Keratinocyte (primary cell): Measurements from ENCODE around the gene ACTL10. TPM values are rescaled to one million over a fixed set of nuclear protein-coding genes. Genes with fewer than 3 reads are reported as not detected.

Source experiments
- DNase-seq: peaks from one replicate; pipeline ENCODE4 v3.0.0-alpha.2; 2011; ENCODE audit warnings: low read depth, missing footprints, low spot score
- FAIRE-seq: peaks from 2 replicates; lab custom pipeline; 2011; peaks lifted over from hg19 to GRCh38; lab: Jason Lieb, UNC
- H2AFZ ChIP-seq: 2 replicates; pipeline ENCODE4 v1.6.0; 2012; ENCODE audit warnings: low read length, control low read depth, inconsistent platforms; ENCODE audit not compliant: control insufficient read depth
- H3K27ac ChIP-seq: 2 replicates; pipeline ENCODE4 v1.5.1; 2011; ENCODE audit warnings: low read length; ENCODE audit not compliant: control insufficient read depth, insufficient read depth
- H3K27me3 ChIP-seq: 3 replicates; pipeline ENCODE4 v1.6.0; 2011; ENCODE audit warnings: low read length; ENCODE audit not compliant: control insufficient read depth, insufficient read depth; ENCODE audit errors: extremely low read depth
- H3K36me3 ChIP-seq, 2 experiments: 2 replicates in 1 of 2; 3 replicates in 1 of 2; pipeline ENCODE4 v1.5.1; 2011; ENCODE audit warnings: low read length in 2 of 2, mild to moderate bottlenecking in 1 of 2; ENCODE audit not compliant: control insufficient read depth in 2 of 2, insufficient read depth in 2 of 2; ENCODE audit errors: extremely low read depth in 1 of 2
- H3K4me1 ChIP-seq: 3 replicates; pipeline ENCODE4 v1.5.1; 2011; ENCODE audit warnings: low read length; ENCODE audit not compliant: control insufficient read depth, insufficient read depth; ENCODE audit errors: extremely low read depth
- H3K4me2 ChIP-seq: 3 replicates; pipeline ENCODE4 v1.6.0; 2011; ENCODE audit warnings: low read depth, low read length; ENCODE audit not compliant: control insufficient read depth, insufficient read depth; ENCODE audit errors: extremely low read depth
- H3K4me3 ChIP-seq, 3 experiments: fragments of 200-600 bp in 1 of 3; sonication (generic) in 1 of 3; 2 replicates in 2 of 3; 3 replicates in 1 of 3; pipeline ENCODE4 v1.5.1; 2011 to 2016; ENCODE audit warnings: low read length in 3 of 3, mild to moderate bottlenecking in 3 of 3, control low read depth in 2 of 3, inconsistent platforms in 1 of 3, low read depth in 1 of 3, mixed read lengths in 1 of 3, mixed run types in 1 of 3, moderate library complexity in 1 of 3; ENCODE audit not compliant: control insufficient read depth in 2 of 3, insufficient read depth in 2 of 3; ENCODE audit errors: extremely low read depth in 1 of 3
- H3K79me2 ChIP-seq: 2 replicates; pipeline ENCODE4 v1.6.0; 2012; ENCODE audit warnings: low read length; ENCODE audit not compliant: control insufficient read depth, insufficient read depth
- H3K9ac ChIP-seq: 3 replicates; pipeline ENCODE4 v1.6.0; 2011; ENCODE audit warnings: low read length; ENCODE audit not compliant: control insufficient read depth, insufficient read depth; ENCODE audit errors: extremely low read depth
- H3K9me1 ChIP-seq: 3 replicates; pipeline ENCODE4 v1.6.0; 2011; ENCODE audit warnings: low read length; ENCODE audit not compliant: control insufficient read depth, insufficient read depth; ENCODE audit errors: extremely low read depth
- H3K9me3 ChIP-seq: 2 replicates; pipeline ENCODE4 v1.5.1; 2012; ENCODE audit warnings: low read depth, low read length; ENCODE audit not compliant: control insufficient read depth
- H4K20me1 ChIP-seq: 3 replicates; pipeline ENCODE4 v1.6.0; 2011; ENCODE audit warnings: low read length; ENCODE audit not compliant: control insufficient read depth, insufficient read depth; ENCODE audit errors: extremely low read depth
- CTCF ChIP-seq, 3 experiments: IDR thresholded peaks in 1 of 3; conservative IDR thresholded peaks in 1 of 3; optimal IDR thresholded peaks in 1 of 3; 2 replicates in 2 of 3; 3 replicates in 1 of 3; pipeline versions ENCODE3 to v1.5.1; 2011; ENCODE audit warnings: low read length in 3 of 3, mild to moderate bottlenecking in 3 of 3, moderate library complexity in 2 of 3, control low read depth in 1 of 3, inconsistent platforms in 1 of 3; ENCODE audit not compliant: insufficient read depth in 2 of 3; ENCODE audit errors: extremely low read depth in 1 of 3
- EZH2 ChIP-seq: IDR thresholded peaks from one replicate; pipeline ENCODE4 v1.6.1; 2012; ENCODE audit warnings: inconsistent platforms, mild to moderate bottlenecking, low read length, moderate library complexity
- dilution Hi-C: fragments of 300-500 bp; cut with MboI; formaldehyde crosslinking; loops from one replicate; pipeline ENCODE4 v1.7.0; 2020; ENCODE audit warnings: low sequenced_read_pairs; ENCODE audit not compliant: extremely low pct_ligation_motif_present
- polyA plus RNA-seq, 5 experiments: library from polyadenylated mRNA; depleted of rRNA in 3 of 5; stranded (reverse) in 3 of 5; stranded (forward) in 1 of 5; unstranded in 1 of 5; fragments of >200 nt; gene quantifications; 1 replicate in 1 of 5; 2 replicates in 3 of 5; 3 replicates in 1 of 5; pipeline versions ENCODE4 v1.2.1 to v1.2.3, GENCODE V29; 2011 to 2012; ENCODE audit warnings: missing spikeins in 2 of 5, low read depth in 1 of 5, low replicate concordance in 1 of 5

ACTL10 gene
- polyA plus RNA-seq, 1 donor (not counting 4 experiments of a cell fraction or from before 2014, with no cell fraction given) = 0.28 TPM

GRCh38 chr20:33622705-33623365 lies 43.9 kb upstream of the ACTL10 start:
- dilution Hi-C loops = no loop called here
- no peak for DNase-seq
- Histone ChIP-seq H3K27me3 (no peaks in the 10 kb centered on the region), H3K9me1 (no peaks in the 10 kb centered on the region), H3K27ac (no peak overlapping the region), H4K20me1 (no peaks in the 10 kb centered on the region), H3K4me2 (no peak overlapping the region), H2AFZ (no peak overlapping the region), H3K79me2 (no peaks in the 10 kb centered on the region), H3K4me1 (no peaks in the 10 kb centered on the region), H3K9me3 (no peaks in the 10 kb centered on the region), H3K9ac (no peak overlapping the region), H3K4me3 (no peak overlapping the region), H3K36me3 (peaks cover 9 to 12% of the 10 kb centered on the region in 2 experiments)
- TF ChIP-seq CTCF (optimal IDR thresholded peaks at IDR 0.05 in 1 of 3, IDR thresholded peaks at IDR 0.05 in 1 of 3, conservative IDR thresholded peaks at IDR 0.05 in 1 of 3; ENCODE audit: extremely low read depth in 1 of 3, insufficient read depth in 2 of 3, low read length in 3 of 3) (no peak), EZH2 (no peak)
- FAIRE-seq = no peak

GRCh38 chr20:33624399-33624798 lies 42.3 kb upstream of the ACTL10 start:
- no peaks in the 10 kb centered on the region for H3K79me2 ChIP-seq
- H3K4me1 ChIP-seq = no peaks in the 10 kb centered on the region
- no peaks in the 10 kb centered on the region for H3K27me3 ChIP-seq
- no peaks in the 10 kb centered on the region for H3K9me1 ChIP-seq
- no peak overlapping the region for H2AFZ ChIP-seq
- H4K20me1 ChIP-seq = no peaks in the 10 kb centered on the region
- dilution Hi-C loops = no loop called here
- no peak overlapping the region for H3K27ac ChIP-seq
- H3K4me2 ChIP-seq = no peak overlapping the region
- FAIRE-seq (no peak), DNase-seq (no peak)
- H3K9me3 ChIP-seq = no peaks in the 10 kb centered on the region
- TF ChIP-seq CTCF (optimal IDR thresholded peaks at IDR 0.05 in 1 of 3, IDR thresholded peaks at IDR 0.05 in 1 of 3, conservative IDR thresholded peaks at IDR 0.05 in 1 of 3; ENCODE audit: extremely low read depth in 1 of 3, insufficient read depth in 2 of 3, low read length in 3 of 3) (no peak), EZH2 (no peak)
- no peak overlapping the region for H3K9ac ChIP-seq
- H3K4me3 ChIP-seq = no peak overlapping the region
- H3K36me3 ChIP-seq = peaks cover 12 to 18% of the 10 kb centered on the region in 2 experiments
